ENCODE measurements around the gene PDZD2.

PDZD2 gene

GRCh38 chr5:32089146-32090000 is 450.4 kb downstream of the PDZD2 start:
- DNase-seq = no peak

GRCh38 chr5:32090026-32090754 is 451.3 kb downstream of the PDZD2 start:
- DNase-seq = no peak

DNA sequence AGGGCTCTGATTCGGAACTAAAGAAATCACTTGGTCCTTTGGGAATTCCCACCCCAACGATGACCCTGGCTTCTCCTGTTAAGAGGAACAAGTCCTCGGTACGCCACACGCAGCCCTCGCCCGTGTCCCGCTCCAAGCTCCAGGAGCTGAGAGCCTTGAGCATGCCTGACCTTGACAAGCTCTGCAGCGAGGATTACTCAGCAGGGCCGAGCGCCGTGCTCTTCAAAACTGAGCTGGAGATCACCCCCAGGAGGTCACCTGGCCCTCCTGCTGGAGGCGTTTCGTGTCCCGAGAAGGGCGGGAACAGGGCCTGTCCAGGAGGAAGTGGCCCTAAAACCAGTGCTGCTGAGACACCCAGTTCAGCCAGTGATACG is 451.8 kb downstream of the PDZD2 start:
- DNase-seq = no peak

DNA sequence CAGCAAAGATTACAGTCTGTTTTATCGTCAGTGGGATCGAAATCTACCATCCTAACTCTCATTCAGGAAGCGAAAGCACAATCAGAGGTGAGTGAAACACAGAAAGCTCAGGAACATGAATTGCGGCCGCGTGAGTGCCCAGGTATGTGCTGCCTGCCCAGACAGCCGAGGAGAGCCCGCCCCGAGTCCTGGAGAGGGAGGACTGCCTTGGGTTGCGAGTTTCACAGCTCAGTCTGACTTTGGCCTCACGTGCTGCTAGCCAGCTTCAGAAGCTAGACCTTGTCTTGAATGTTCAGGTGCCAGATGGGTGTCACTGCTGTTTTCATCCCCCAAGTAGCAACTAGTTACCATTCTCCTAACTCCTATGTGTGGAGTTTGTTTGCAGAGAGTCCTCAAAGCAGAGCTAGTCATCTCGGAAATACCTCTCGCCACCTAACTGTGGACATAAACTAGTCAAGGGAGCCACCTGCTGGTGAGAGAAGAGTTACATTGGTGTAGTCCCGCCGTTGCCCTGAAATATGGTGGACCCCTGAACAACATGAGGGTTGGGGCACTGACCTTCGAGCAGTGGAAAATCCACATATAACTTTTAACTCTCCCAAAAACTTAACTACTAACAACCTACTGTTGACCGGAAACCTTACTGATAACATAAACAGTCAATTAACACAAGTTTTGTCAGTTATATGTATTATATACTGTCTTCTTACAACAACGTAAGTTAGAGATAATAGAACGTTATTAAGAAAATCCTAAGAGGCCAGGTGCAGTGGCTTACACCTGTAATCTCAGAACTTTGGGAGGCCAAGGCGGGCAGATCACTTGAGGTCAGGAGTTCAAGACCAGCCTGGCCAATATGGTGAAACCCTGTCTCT is 454.2 kb downstream of the PDZD2 start:
- peak; percentile 60 for DNase-seq

GRCh38 chr5:32094691-32095090 is 455.8 kb downstream of the PDZD2 start:
- DNase-seq = no peak

DNA sequence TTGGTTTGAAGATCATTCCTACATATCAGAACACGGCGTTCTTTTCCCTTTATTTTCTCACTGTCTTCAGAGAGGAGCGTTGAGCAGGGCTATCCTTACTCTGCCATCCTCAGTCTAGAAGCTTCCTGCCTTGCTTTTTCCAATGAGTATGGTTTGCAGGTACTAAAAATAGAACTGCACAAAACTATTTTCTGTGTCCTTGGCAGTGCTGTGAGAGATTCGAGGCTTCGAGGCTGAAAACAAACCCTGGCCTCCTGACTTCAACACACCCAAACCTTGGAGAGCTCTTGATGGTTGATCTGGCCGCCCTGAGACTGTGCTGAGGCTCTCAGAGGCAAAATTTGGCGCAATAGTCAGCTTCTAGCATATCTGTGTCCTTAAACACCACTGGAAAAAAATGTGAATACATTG is 456.3 kb downstream of the PDZD2 start:
- no peak for DNase-seq

DNA sequence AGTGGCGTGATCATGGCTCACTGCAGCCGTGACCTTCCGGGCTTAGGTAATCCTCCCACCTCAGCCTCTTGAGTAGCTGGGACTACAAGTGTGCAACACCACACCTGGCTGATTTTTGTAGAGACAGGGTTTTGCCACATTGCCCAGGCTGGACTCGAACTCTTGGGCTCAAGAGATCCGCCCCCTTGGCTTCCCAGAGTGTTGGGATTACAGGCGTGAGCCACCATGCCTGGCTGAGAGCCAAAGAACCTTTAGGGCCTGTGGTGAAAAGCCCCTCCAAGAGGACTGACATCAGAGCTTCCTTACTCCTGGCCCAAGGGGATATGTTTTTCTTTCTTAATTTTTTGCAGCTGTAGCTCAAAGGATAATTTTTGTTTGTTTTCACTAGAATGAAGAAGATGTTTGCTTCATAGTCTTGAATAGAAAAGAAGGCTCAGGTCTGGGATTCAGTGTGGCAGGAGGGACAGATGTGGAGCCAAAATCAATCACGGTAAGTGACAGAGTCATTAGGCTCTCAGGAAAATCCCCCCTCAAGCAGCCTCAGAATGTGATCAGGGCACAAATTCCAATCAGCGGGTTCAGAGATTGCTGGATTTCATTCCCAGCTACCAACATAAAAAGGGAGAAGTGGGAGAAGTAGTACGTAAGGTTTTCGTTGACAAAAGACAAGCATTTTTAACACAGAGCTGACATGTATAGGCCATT is 458.1 kb downstream of the PDZD2 start:
- no peak for DNase-seq

DNA sequence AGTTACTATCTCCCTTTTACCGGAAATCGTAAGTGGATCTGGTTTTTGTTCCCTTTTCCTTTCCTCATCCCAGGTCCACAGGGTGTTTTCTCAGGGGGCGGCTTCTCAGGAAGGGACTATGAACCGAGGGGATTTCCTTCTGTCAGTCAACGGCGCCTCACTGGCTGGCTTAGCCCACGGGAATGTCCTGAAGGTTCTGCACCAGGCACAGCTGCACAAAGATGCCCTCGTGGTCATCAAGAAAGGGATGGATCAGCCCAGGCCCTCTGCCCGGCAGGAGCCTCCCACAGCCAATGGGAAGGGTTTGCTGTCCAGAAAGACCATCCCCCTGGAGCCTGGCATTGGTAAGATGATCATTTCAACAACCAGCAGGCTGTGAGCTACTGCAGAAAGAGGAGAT is 459.4 kb downstream of the PDZD2 start:
- DNase-seq = no peak

- DNase-seq = no peak
Observed at GRCh38 chr5:32098890-32099310, 460.0 kb downstream of the PDZD2 start.

- DNase-seq = no peak
Observed at GRCh38 chr5:32099486-32100035, 460.6 kb downstream of the PDZD2 start.

- no peak for DNase-seq
Observed at GRCh38 chr5:32100230-32100629, 461.3 kb downstream of the PDZD2 start.

DNA sequence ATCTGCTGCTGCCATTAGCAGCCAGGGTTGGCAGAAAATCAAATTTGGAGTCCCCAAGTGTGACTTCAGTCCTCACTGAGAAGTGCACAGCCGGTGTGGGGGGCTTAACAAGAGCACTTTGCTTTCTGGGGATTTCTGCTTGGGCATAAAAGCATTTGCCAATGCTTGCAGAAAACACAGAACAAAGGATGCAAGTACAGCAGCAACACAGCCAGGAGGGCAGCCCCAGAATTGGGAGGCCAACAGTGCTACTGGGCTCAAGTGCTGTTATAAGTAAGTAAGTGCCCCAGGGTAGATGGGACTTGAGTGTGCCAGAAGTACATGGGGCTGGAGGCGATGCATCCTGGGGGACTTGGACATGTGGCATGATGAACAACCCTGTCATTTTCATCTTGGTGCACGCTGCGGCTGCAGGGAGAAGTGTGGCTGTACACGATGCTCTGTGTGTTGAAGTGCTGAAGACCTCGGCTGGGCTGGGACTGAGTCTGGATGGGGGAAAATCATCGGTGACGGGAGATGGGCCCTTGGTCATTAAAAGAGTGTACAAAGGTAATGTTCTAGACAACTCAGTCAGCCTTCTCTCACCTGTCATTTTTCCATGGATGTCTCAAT is 461.9 kb downstream of the PDZD2 start:
- no peak for DNase-seq

DNA sequence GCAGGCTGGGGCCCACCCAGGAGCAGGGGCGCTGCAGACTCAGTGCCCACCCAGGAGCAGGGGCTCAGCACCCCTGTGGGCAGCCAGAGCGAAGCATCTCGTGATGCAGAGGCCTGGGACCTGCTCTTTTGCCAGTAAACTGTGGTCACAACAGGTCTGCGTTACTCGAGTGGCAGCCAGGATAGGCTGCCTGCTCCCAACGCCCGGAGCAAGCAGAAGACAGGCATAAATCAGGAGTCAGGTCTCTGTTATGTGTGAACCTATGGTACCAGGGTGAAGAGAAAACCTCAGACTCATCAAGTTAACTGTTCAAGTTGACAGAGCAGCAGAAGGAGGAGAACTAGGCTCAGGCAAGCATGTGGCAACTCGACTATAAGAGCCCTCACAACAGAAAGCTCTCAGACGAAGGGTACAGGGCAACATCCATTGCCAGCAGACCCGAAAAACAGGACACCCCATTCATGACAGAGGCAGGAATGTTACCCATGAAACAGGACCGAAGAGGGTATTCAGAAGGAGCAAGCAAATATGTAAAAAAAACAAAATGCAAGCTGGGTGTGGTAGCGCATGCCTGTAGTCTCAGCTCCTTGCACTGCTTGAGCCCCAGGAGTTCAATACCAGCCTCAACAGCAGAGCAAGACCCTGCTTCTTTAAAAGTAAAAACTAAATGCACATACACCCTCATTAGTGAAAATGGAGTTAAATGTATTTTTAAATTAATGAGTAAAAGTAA is 463.5 kb downstream of the PDZD2 start:
- DNase-seq = no peak

GRCh38 chr5:32103521-32103920 is 464.6 kb downstream of the PDZD2 start:
- no peak for DNase-seq

GRCh38 chr5:32107291-32107690 is 468.4 kb downstream of the PDZD2 start:
- DNase-seq = no peak

DNA sequence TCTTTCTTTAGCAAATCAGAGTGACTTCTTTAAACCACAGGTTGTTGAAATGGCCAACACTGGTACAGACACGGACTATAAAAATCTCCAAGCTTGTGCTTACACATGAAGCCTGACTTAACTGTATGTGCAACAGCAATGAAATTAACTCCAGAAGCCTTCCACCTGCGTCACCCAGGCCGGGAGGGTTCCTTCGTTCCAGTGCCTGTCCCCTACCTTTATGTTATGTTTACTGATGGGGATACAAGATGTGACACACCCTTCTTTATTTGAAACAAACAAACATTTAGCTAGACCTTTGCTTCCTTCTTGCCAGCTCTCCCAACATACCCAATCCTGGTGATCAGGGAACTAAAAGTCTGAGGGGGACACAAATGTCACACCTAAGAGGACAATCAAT is 469.2 kb downstream of the PDZD2 start:
- DNase-seq = no peak

- DNase-seq = no peak
Observed at GRCh38 chr5:32109236-32109635, 470.3 kb downstream of the PDZD2 start.

DNA sequence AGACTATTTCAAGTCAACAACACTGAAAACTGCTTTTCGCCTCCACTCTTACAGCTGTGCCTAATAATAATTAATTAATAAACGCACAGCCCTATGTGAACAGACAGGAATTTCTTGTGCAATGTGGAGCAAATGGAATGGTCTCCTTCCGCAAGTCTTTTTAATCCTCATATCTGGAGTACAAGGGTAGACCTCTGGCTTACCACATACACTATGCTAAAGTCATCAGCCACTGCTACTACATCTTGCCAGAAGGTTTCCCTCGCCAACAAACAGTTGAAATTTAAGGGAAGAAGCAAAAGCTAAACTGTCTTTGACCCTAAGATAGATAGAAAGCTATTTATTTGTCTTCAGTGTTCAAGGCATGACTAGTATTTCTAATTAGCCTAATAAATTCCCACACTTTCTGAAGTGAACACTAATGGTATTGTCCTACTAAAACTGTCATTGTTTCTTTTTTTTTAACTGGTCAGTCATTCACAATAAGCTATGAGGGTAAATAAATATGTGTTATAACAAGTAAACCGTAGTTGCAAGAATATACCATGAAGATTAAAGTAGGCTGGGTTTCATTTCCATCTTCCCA is 471.3 kb downstream of the PDZD2 start:
- DNase-seq = no peak

DNA sequence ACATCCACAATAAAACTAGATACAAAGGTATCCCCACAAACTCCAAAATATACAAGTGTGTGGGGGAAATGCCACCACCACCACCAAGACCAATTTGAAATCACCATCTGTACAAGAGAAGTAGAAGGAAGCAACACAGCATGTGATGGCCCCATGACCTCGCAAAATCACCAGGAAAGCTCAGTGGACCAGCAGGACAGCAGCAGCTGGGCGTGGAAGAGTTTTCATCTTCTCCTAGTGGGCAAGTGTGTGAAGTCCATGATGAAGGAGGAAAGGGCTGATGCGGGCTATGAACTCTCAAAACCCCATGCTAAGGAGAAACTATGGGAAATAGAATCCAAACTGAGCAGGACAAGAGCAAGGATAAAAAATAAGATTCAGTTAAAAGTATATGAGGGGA is 477.1 kb downstream of the PDZD2 start:
- DNase-seq = no peak

- DNase-seq = no peak
Observed at GRCh38 chr5:32116574-32117313, 477.8 kb downstream of the PDZD2 start.
